ENCODE data around the gene DNAL4.

The DNAL4 gene

DNA sequence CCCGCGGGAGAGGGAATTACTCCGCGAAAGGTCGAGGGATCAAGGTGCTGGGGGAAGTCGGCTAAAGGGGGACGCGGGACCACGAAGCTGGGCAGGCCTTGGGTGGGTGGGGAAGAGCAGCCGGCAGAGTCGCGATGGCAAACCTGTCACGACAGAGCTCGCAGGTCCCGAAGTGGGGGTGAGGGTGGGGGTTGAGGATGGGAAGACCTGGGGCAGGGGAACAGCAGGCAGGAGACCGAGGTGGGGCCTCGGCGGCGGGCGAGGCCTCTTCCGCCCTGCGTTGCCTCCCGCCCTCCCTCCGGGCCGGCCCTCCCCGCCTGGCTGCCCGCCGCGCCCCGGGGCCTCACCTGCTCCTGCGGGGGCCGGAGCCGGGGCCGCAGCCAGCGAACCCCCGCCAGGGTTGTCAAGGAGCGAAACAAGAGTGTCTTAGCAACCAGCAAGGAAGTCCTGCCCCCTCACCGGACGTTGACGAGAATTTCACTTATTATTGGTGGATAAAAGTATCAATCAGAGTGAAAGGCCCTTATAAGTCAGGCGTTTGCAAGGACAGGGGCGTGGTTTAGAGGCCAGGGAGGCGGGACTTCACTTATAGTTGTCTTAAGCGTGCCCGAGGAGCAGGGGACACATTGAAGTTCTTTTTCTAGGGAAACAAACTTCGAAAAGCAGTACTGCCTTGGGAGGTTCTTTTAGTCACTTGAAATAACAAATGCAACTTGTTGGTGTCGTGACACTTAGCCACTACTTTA lies at the start of gene DNAL4:
Gene DNAL4, minus strand, starts transcription at position 423 of the 746 bp plus-strand sequence. CDS start 11,412 bp downstream, outside the sequence.
- DNase-seq (ENCODE audit: extremely low read depth, low read depth) = peak; percentile 98
- H3K4me3 ChIP-seq (replicated peaks; ENCODE audit: low read depth, low read length) = peak within 1 kb of the TSS; percentile 54
- no peak for TF ChIP-seq CTCF (IDR thresholded peaks at IDR 0.05; ENCODE audit: low read depth, low read length, missing control alignments)

DNA sequence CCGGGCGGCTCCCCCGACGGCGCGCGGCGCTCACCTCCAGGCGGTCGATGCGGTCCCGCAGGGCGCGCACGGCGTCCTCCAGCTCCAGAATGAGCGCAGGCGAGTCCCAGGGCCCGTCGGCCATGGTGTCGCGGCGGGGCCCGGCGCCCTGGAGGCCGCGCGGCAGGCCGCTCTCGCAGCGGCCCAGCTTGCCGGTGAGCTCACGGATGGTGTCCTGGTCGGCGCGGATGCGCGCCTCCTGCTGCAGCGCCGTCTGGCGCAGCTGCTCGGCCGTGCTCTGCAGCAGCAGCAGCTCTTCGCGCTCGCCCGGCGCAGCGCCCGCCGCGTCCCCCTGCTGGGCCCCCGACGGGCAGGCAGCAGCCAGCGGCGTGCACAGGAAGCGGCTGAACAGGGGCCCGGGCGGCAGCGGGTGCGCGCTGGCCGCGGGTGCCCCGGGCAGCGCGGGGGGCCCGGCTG lies 49.3 kb upstream of the DNAL4 start:
- no peak overlapping the region for H3K4me3 ChIP-seq (replicated peaks; ENCODE audit: low read depth, low read length)
- no peak for DNase-seq (ENCODE audit: extremely low read depth, low read depth)
- TF ChIP-seq CTCF (IDR thresholded peaks at IDR 0.05; ENCODE audit: low read depth, low read length, missing control alignments) = no peak

GRCh38 chr22:38842512-38843200 lies 48.7 kb upstream of the DNAL4 start:
- TF ChIP-seq CTCF (IDR thresholded peaks at IDR 0.05; ENCODE audit: low read depth, low read length, missing control alignments) = no peak
- no peak overlapping the region for H3K4me3 ChIP-seq (replicated peaks; ENCODE audit: low read depth, low read length)
- DNase-seq (ENCODE audit: extremely low read depth, low read depth) = no peak

DNA sequence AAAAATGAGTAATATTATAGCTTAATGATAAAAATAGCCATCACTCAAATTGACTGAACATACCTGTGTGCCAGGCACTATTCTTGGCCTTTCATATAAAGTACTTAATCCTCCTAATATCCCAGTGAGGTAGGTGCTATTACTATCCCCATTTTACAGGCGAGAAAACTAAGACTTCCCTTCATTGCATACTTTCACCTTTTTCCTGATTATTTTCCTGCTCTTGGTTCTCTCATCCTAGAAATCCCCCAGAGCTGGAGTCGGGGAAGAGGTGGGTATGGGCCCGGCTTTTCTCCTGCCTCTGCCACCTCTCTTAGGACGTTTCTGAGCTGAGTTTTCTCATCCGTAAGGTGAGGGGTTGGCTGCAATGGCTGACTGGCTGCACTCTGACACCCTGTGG lies 47.7 kb upstream of the DNAL4 start:
- H3K4me3 ChIP-seq (replicated peaks; ENCODE audit: low read depth, low read length) = no peak overlapping the region
- DNase-seq (ENCODE audit: extremely low read depth, low read depth) = no peak

GRCh38 chr22:38841211-38841610 lies 47.3 kb upstream of the DNAL4 start:
- no peak overlapping the region for H3K4me3 ChIP-seq (replicated peaks; ENCODE audit: low read depth, low read length)
- no peak for TF ChIP-seq CTCF (IDR thresholded peaks at IDR 0.05; ENCODE audit: low read depth, low read length, missing control alignments)
- no peak for DNase-seq (ENCODE audit: extremely low read depth, low read depth)

More for the DNA sequence above, 47.7 kb upstream of the DNAL4 start:
- no peak for TF ChIP-seq CTCF (IDR thresholded peaks at IDR 0.05; ENCODE audit: low read depth, low read length, missing control alignments)

GRCh38 chr22:38840129-38840528 lies 46.2 kb upstream of the DNAL4 start:
- DNase-seq (ENCODE audit: extremely low read depth, low read depth) = no peak
- no peak overlapping the region for H3K4me3 ChIP-seq (replicated peaks; ENCODE audit: low read depth, low read length)

More at GRCh38 chr22:38840129-38840528, 46.2 kb upstream of the DNAL4 start:
- TF ChIP-seq CTCF (IDR thresholded peaks at IDR 0.05; ENCODE audit: low read depth, low read length, missing control alignments) = no peak
